ENCODE data around the gene PORCN. TPM values are rescaled to one million over a fixed set of nuclear protein-coding genes. Genes with fewer than 3 reads are reported as not detected.

Gene PORCN
- total and polyA plus RNA-seq, 2 of the 13 experiments (the other 11 are each of a cell fraction or from before 2014, with no cell fraction given) = 3.9 to 5.8 TPM

GRCh38 chrX:48475774-48476577, 32.8 kb upstream of the PORCN start, which contains the start of gene FTSJ1 (continued):
- peak; percentile 35; the same call in 1 of the 2 replicates for TF ChIP-seq SOX5 (CRISPR knock-in tag; IDR thresholded peaks at IDR 0.05; ENCODE audit: borderline replicate concordance)
- TF ChIP-seq ZMYM3 (CRISPR knock-in tag; IDR thresholded peaks at IDR 0.05) = no peak
- TF ChIP-seq ZNF263 (CRISPR knock-in tag; IDR thresholded peaks at IDR 0.05) = no peak
- TF ChIP-seq KDM1A (CRISPR knock-in tag; IDR thresholded peaks at IDR 0.05) = no peak
- peak; percentile 87; the same call in 1 of the 2 replicates for TF ChIP-seq MYC (CRISPR knock-in tag; IDR thresholded peaks at IDR 0.05; ENCODE audit: borderline replicate concordance)
- peak; percentile 23; the same call in 1 of the 2 replicates for TF ChIP-seq ZNF646 (CRISPR knock-in tag; IDR thresholded peaks at IDR 0.05)
- TF ChIP-seq ZNF101 (CRISPR knock-in tag; IDR thresholded peaks at IDR 0.05; ENCODE audit: borderline replicate concordance, low read depth) = no peak
- TF ChIP-seq TGIF2 (CRISPR knock-in tag; IDR thresholded peaks at IDR 0.05) = no peak
- no peak for TF ChIP-seq ZNF530 (CRISPR knock-in tag; IDR thresholded peaks at IDR 0.05; ENCODE audit: low read depth)
- TF ChIP-seq ZNF567 (CRISPR knock-in tag; IDR thresholded peaks at IDR 0.05; ENCODE audit: borderline replicate concordance) = no peak
- TF ChIP-seq HMG20B (CRISPR knock-in tag; conservative IDR thresholded peaks at IDR 0.05) = no peak
- no peak for TF ChIP-seq ZNF260 (CRISPR knock-in tag; IDR thresholded peaks at IDR 0.05; ENCODE audit: borderline replicate concordance, low read depth)
- peak; percentile 49; the same call in 1 of the 2 replicates for TF ChIP-seq PHF21A (CRISPR knock-in tag; IDR thresholded peaks at IDR 0.05)
- TF ChIP-seq SOX13 (IDR thresholded peaks at IDR 0.05) = no peak
- TF ChIP-seq SOX13 (CRISPR knock-in tag; conservative IDR thresholded peaks at IDR 0.05 in 1 of 2, IDR thresholded peaks at IDR 0.05 in 1 of 2) = peak in 1 of 2 experiments; percentile 61; a peak in 2 of 4 replicates
- TF ChIP-seq THAP9 (CRISPR knock-in tag; IDR thresholded peaks at IDR 0.05; ENCODE audit: borderline replicate concordance) = peak; percentile 89; the same call in 1 of the 2 replicates
- TF ChIP-seq, protein P1, sequence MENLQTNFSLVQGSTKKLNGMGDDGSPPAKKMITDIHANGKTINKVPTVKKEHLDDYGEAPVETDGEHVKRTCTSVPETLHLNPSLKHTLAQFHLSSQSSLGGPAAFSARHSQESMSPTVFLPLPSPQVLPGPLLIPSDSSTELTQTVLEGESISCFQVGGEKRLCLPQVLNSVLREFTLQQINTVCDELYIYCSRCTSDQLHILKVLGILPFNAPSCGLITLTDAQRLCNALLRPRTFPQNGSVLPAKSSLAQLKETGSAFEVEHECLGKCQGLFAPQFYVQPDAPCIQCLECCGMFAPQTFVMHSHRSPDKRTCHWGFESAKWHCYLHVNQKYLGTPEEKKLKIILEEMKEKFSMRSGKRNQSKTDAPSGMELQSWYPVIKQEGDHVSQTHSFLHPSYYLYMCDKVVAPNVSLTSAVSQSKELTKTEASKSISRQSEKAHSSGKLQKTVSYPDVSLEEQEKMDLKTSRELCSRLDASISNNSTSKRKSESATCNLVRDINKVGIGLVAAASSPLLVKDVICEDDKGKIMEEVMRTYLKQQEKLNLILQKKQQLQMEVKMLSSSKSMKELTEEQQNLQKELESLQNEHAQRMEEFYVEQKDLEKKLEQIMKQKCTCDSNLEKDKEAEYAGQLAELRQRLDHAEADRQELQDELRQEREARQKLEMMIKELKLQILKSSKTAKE (CRISPR knock-in tag; IDR thresholded peaks at IDR 0.05; ENCODE audit: borderline replicate concordance) = no peak
- TF ChIP-seq RBAK (CRISPR knock-in tag; IDR thresholded peaks at IDR 0.05) = no peak

Data from HepG2 (cell line).